H1 (cell line): ENCODE results near the gene MIB1. TPM values are rescaled to one million over a fixed set of nuclear protein-coding genes. Genes with fewer than 3 reads are reported as not detected.

Experiments
- EZH2 ChIP-seq: fragments of 200-600 bp; sonication (generic); IDR thresholded peaks from 2 replicates; pipeline ENCODE4 v1.7.1; 2012; ENCODE audit warnings: low read depth, mild to moderate bottlenecking, moderate library complexity, low read length, inconsistent platforms; ENCODE audit not compliant: severe bottlenecking
- KDM5A ChIP-seq: fragments of 200-600 bp; IDR thresholded peaks from 2 replicates; pipeline ENCODE4 v1.7.1; 2012; ENCODE audit warnings: mild to moderate bottlenecking, low read length, inconsistent platforms, mixed read lengths
- SAP30 ChIP-seq: fragments of 300-600 bp; sonication (generic); IDR thresholded peaks from 2 replicates; pipeline ENCODE4 v1.7.1; 2012; ENCODE audit warnings: low read length, moderate library complexity, mild to moderate bottlenecking, inconsistent platforms; ENCODE audit not compliant: insufficient read depth, insufficient replicate concordance
- SP2 ChIP-seq: IDR thresholded peaks from 2 replicates; pipeline ENCODE4 v1.6.1; 2012; ENCODE audit warnings: mild to moderate bottlenecking, low read length, inconsistent platforms
- polyA plus RNA-seq, 7 experiments: library from polyadenylated mRNA; depleted of rRNA in 3 of 7; stranded (reverse) in 5 of 7; unstranded in 2 of 7; fragments of >200 nt in 5 of 7; fragments of 200-250 nt in 2 of 7; gene quantifications; 1 replicate in 5 of 7; 2 replicates in 1 of 7; 4 replicates in 1 of 7; pipeline versions ENCODE4 v1.2.1 to v1.2.3, GENCODE V29; 2011 to 2013; ENCODE audit warnings: missing spikeins in 2 of 7, mixed read lengths in 2 of 7
- total RNA-seq: library from RNA; stranded (reverse); fragmentation: NEBNext Ultra II Directional; extraction: Animal tissue kit (Norgen Biotek cat#: 25700); gene quantifications from 2 replicates; pipeline ENCODE4 v1.2.1, GENCODE V29; 2021
- TF ChIP-seq, protein P1 (sequence below): IDR thresholded peaks from 2 replicates; pipeline ENCODE4 v1.6.1; 2012; ENCODE audit warnings: inconsistent platforms

The MIB1 gene
- total and polyA plus RNA-seq, 2 of the 8 experiments (the other 6 are each of a cell fraction or from before 2014, with no cell fraction given) = 8.2 to 60.3 TPM

DNA sequence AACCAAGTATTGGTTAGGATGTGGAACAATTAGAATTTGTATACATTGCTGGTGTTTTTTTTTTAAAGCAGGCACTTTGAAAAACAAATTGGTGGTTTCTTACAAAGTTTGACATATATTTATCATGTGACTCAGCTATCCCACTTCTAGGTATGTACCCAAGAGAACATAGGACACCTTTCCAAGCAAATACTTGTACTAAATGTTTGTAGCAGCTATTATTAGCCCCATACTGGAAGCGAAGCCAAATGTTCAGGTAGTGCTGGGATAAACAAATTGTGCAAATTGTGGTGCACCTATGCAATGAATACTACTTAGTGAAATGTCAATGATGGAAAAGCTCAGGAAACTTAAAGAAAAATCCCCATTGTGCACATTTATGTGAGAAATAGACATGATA is 101.0 kb downstream of the MIB1 start (continued):
- TF ChIP-seq, protein P1, sequence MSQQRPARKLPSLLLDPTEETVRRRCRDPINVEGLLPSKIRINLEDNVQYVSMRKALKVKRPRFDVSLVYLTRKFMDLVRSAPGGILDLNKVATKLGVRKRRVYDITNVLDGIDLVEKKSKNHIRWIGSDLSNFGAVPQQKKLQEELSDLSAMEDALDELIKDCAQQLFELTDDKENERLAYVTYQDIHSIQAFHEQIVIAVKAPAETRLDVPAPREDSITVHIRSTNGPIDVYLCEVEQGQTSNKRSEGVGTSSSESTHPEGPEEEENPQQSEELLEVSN = no peak
- TF ChIP-seq SAP30 (no peak), EZH2 (no peak), KDM5A (no peak), SP2 (no peak)
